GM21529 (cell line): ENCODE results near the gene TMEM191C.
A peak's percentile ranks its signal among the peaks of the same experiment; 100 is the strongest.
"Not testable (repeated sequence)": the region's sequence is repeated elsewhere in the genome, so short reads cannot be mapped to it uniquely, and the experiment has no call there.

Source experiments
- ATAC-seq: cut with Tn5 transposase; IDR thresholded peaks from one replicate; pipeline ENCODE4 v1.9.1; 2021; ENCODE audit not compliant: unreplicated experiment

The TMEM191C gene

GRCh38 chr22:21469097-21469994 lies 2.2 kb downstream of the TMEM191C start:
- not testable (repeated sequence) for ATAC-seq

DNA sequence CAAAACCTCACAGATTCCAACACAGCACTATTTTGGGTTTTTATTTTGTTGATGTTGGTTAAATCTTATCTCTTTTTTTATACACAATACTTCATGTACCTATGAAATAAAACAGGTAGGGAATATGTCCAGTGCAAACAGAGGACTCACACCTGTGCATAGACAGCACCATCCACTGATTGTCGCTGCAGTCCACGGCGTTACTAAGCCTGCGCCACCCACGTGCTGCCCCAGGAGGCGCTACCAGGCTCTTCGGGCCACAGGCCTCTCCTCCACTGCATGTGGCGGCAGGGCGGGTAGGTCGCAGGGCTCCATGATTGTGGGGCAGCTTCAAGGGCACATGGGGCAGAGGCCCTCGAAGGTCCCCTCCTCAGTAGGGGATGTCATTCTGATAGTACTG lies 5.8 kb downstream of the TMEM191C start:
- ATAC-seq = not testable (repeated sequence)

- not testable (repeated sequence) for ATAC-seq
Observed at GRCh38 chr22:21473664-21474063, 6.5 kb downstream of the TMEM191C start.

DNA sequence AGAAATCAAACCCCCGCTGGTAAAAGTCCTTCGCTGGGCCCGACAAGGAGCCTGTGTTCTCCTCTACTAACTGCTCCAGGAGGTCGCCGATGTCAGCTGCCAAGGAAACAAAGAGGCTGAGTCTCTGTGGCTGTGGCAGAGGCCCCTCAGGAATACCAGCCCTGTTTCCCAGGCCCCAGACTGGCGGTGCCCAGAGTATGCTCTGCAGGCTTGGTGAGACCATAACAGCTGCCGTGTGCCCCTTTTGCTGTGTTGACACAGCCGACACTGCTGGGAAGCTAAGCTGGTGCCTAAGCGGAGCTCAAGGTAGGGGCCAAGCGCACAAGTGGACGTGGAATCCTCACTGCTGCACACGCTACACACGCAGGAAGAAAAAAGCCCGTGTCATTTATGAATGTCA lies 16.9 kb downstream of the TMEM191C start:
- not testable (repeated sequence) for ATAC-seq

GRCh38 chr22:21487723-21488122 lies 20.5 kb downstream of the TMEM191C start:
- not testable (repeated sequence) for ATAC-seq

DNA sequence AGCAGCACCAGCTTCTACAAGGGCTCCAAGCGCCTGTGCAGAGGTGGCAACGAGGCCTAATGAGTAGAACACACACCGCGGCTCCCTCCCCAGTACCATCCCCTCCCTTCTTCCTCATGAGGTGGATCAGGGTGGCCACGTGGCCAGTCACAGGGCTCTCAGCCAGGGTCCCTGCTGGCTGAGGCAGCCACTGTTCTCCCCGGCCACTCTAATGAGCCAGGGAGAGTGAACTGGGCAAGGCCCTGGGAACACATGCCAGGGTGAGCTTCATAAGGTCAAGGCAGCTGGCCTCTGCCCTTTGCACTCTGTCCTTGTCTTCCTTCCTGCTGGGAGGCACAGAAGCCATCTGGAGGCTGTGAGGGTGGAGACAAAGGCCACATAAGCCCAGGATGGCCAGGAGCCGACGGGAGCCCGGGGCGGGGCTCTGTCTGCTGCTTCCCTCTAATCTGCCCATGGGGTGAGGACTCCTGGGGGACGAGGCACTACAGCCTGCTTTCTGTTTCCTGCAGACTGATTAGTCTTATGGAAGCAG lies 22.0 kb downstream of the TMEM191C start:
- not testable (repeated sequence) for ATAC-seq

- not testable (repeated sequence) for ATAC-seq
Observed at GRCh38 chr22:21490556-21490955, 23.4 kb downstream of the TMEM191C start.

- ATAC-seq = not testable (repeated sequence)
Observed at GRCh38 chr22:21492271-21492670, 25.1 kb downstream of the TMEM191C start.

- ATAC-seq = not testable (repeated sequence)
Observed at GRCh38 chr22:21493789-21494782, 26.9 kb downstream of the TMEM191C start.

DNA sequence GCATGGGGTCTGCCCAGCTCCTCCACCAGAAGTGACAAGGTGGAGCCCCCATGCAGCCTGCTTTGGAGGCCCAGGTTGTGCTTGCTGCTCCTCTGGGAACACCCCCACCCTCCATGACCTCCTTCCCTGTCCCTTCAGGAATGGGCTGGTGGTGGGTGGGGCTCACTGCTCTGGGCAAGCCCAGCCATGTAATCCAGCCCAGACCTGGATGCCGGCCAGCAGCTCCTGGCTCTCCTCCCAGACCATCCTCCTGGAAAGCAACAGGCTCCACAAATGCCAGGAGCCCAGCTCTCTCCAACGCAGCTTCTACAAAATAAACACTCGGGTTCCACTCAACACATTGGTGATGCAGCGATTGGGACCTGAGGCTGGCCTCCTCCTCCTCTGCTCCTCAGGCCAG lies 30.8 kb downstream of the TMEM191C start:
- not testable (repeated sequence) for ATAC-seq

- ATAC-seq = not testable (repeated sequence)
Observed at GRCh38 chr22:21498489-21498888, 31.3 kb downstream of the TMEM191C start.

GRCh38 chr22:21499623-21500506 lies 32.7 kb downstream of the TMEM191C start:
- ATAC-seq = not testable (repeated sequence)

GRCh38 chr22:21510397-21510796 lies 43.2 kb downstream of the TMEM191C start:
- ATAC-seq = not testable (repeated sequence)

DNA sequence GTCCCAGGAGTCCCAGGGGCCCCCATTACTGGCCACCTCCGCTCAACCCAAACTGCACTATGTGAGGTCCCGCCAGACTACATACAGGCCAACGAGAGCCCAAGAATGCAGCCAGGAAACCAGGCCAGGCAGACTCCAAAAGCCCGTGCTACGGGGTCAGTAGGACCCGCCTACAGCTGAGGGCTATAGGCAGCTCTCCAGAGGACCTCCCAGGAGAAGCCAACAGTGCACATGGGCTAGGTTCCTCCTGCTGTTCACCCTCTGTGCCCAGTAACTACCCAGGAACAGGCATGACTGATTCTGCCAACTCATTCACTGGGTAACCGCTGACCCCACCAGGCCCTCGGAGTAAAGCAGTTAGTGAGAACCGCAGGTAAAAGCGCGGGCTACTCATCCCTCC lies 44.8 kb downstream of the TMEM191C start:
- ATAC-seq = not testable (repeated sequence)

DNA sequence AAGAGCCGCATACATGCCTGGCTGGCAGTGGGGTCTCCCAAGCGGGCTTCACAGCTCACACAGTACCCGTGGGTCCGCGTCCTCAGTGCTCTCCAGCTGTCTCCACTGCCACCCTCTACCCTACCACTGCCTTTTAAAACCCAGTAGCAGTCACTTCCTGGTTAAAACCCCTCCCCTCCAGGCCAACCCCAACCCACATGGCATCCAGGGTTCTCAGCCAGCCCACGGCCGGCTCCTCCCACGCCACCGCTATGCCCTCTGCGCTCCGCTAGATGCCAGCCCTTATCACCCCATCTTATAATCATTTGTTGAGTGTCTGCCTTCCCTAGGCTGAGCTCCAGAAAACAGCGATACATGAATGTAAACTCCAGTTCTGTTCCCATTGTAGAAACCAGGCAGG lies 46.9 kb downstream of the TMEM191C start:
- ATAC-seq = not testable (repeated sequence)

GRCh38 chr22:21515234-21515633 lies 48.0 kb downstream of the TMEM191C start:
- not testable (repeated sequence) for ATAC-seq

GRCh38 chr22:21516522-21516921 lies 49.3 kb downstream of the TMEM191C start:
- not testable (repeated sequence) for ATAC-seq

DNA sequence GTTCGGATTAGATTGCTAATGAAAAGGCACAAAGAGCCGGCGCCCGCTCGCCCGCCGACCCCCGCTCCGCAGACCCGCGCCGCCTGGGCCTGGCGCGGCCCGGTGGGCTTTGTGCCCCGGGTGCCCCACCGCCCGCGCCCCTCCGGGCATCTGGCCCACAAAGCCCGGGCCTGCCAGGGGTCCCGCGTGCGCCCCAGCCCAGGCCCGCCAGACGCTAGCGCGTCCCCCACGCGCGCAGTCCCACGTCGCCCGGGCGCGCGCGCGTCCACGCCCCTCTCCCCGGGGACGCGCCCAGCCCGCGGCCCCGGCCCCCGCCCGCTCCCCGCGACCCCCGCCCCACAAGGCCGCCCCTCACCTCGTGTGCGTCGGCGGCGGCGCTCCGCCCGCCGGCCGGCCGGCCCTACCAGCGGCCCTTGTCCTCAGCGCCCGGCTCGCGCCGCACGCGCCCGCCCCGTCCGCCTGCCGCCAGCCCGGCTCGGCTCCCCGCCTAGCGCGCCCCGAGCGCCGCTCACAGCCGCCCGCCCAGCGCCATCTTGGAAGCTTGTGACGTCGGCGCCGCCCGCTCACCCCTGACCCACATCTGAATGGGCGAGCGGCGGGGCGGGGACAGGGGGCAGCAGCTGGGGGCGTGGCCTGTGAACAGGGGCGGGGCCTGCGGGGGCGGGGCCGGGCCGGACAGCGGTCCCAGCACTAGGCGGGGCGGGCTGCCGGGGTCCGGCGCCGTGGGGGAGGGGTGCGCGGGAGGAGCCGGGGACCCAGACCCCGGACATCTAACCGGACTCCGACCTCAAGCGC lies 50.0 kb downstream of the TMEM191C start:
- ATAC-seq = peak; percentile 59
